ENCODE data around the gene HUNK.

The HUNK gene

DNA sequence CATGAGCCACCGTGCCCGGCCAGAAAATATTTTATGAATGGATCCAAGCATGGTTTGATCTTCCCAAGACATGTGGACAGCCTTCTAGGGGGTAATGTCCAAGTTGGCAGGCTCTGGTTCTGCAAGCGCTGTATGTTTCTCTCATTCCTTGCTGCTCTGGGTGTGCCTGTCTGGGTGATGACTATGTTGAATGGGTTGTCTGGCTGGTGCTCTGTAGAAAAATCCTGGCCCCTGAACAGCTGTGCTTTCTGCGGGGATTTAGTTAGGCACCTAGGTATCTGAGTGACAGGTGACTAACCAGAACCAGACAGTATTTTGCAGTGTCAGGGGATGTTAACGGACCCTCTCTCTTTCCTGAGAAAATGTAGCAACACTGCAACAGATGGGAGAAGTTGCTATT is 14.1 kb downstream of the HUNK start:
- H3K4me3 ChIP-seq (ENCODE audit: low read depth, low read length): no peak overlapping the region
- TF ChIP-seq, protein P1, sequence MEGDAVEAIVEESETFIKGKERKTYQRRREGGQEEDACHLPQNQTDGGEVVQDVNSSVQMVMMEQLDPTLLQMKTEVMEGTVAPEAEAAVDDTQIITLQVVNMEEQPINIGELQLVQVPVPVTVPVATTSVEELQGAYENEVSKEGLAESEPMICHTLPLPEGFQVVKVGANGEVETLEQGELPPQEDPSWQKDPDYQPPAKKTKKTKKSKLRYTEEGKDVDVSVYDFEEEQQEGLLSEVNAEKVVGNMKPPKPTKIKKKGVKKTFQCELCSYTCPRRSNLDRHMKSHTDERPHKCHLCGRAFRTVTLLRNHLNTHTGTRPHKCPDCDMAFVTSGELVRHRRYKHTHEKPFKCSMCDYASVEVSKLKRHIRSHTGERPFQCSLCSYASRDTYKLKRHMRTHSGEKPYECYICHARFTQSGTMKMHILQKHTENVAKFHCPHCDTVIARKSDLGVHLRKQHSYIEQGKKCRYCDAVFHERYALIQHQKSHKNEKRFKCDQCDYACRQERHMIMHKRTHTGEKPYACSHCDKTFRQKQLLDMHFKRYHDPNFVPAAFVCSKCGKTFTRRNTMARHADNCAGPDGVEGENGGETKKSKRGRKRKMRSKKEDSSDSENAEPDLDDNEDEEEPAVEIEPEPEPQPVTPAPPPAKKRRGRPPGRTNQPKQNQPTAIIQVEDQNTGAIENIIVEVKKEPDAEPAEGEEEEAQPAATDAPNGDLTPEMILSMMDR (IDR thresholded peaks at IDR 0.05; ENCODE audit: borderline replicate concordance, insufficient read depth, low read depth, low read length): no peak

DNA sequence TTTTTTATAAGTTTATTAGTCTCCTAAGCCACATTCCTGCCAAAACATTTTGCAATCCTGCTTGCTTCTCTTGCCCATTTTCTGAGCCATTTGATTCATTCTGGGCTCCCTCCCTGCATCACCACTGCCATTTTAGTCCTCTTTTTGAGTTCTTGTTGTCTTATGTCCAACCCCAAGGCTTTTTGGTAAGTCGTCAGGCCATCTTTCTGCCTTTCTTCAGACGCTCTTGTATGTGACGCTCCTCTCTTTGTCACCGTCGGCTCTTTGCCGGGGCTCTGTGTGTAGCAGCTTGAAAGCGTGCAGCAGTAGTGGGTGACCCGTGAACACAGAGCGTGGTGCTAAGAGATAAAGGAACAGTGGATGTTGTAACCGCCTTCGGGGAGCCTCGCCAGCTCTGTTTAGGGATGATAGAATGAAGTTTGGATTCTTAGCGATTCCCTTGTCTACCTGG is 14.6 kb downstream of the HUNK start:
- H3K4me3 ChIP-seq (ENCODE audit: low read depth, low read length): no peak overlapping the region
- TF ChIP-seq, protein P1 (IDR thresholded peaks at IDR 0.05; ENCODE audit: borderline replicate concordance, insufficient read depth, low read depth, low read length): no peak

- H3K4me3 ChIP-seq (ENCODE audit: low read depth, low read length): no peak overlapping the region
- TF ChIP-seq, protein P1 (IDR thresholded peaks at IDR 0.05; ENCODE audit: borderline replicate concordance, insufficient read depth, low read depth, low read length): no peak
These were observed 16.1 kb downstream of the HUNK start for GRCh38 chr21:31888936-31889371.

DNA sequence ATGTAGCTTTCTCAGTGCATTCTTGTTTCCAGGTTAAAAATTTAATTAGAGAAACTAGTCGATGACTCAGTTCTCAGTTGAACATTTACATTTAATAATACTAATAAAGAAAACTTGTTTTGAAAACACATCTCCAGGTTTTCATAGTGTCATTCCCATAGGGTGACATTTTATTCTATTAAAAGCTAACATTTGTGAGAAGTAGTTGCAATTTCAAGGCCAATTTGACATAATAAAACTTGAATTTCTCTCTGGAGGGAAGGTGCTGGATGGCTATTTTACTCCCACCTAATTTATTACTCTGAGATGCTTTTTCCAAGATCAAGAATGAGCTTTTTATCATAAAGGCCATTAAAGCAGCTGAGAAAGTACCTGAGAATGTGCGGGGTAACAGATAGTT is 16.6 kb downstream of the HUNK start:
- TF ChIP-seq, protein P1 (IDR thresholded peaks at IDR 0.05; ENCODE audit: borderline replicate concordance, insufficient read depth, low read depth, low read length): no peak
- H3K4me3 ChIP-seq (ENCODE audit: low read depth, low read length): no peak overlapping the region

GRCh38 chr21:31892686-31893085 is 19.9 kb downstream of the HUNK start:
- H3K4me3 ChIP-seq (ENCODE audit: low read depth, low read length): no peak overlapping the region
- TF ChIP-seq, protein P1 (IDR thresholded peaks at IDR 0.05; ENCODE audit: borderline replicate concordance, insufficient read depth, low read depth, low read length): no peak

DNA sequence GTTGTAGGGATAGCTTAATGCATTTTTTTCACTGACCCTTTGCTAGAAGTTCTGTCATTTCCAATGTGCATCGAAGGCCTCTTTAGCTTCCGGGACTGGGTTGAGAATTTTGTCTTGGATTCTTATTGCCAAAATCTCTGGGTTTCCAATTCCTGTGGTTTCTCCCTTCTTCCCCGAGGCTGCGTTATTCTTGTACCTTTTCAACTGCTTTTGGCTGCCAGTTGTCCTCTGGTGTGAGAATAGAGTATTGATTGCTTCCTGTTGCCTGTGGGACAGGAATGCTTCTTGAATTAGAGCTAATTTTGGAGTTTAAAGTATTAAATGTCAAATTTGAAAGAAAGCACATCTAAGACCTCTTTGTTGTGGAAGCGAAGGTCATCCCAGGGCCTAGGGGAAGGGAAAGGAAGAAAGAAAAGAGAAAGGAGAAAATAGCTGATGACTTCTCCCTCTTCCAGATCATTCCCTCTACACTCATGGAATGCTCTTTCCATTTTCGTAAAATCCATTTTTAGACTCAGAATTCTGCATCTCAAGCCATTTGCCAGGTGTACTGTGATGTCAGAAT is 21.1 kb downstream of the HUNK start:
- TF ChIP-seq, protein P1 (IDR thresholded peaks at IDR 0.05; ENCODE audit: borderline replicate concordance, insufficient read depth, low read depth, low read length): no peak
- no peak overlapping the region for H3K4me3 ChIP-seq (ENCODE audit: low read depth, low read length)

DNA sequence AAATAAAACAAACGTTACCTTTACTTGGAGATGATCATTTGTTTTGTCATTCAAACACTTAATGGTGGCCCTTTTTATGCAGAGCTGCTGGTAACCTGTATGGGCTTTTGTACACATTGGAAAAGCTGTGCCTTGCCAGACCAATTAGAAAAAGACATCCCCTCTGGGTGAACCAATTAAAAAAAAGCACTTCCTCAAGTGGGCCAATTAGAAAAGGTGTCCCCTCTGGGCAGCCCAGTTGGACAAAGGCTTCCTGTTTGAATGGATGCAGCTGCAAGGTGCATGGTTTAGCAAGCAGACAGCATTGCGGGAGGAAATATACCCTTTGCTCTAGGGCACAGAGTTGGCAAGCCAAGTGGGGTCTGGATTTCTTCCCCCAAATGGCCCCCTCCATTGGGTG is 21.6 kb downstream of the HUNK start:
- H3K4me3 ChIP-seq (ENCODE audit: low read depth, low read length): no peak overlapping the region
- TF ChIP-seq, protein P1 (IDR thresholded peaks at IDR 0.05; ENCODE audit: borderline replicate concordance, insufficient read depth, low read depth, low read length): no peak

Data from GM12875 (cell line).